Bronchus fibroblast of lung (primary cell): Measurements from ENCODE around the gene HAO2. TPM values are rescaled to one million over a fixed set of nuclear protein-coding genes. Genes with fewer than 3 reads are reported as not detected.

Experiments used
- total RNA-seq: library from RNA; depleted of rRNA; stranded (reverse); fragments of >200 nt; gene quantifications from 2 replicates; pipeline ENCODE4 v1.2.3, GENCODE V29; 2015

HAO2 gene
- not detected in 2 replicates for total RNA-seq

GRCh38 chr1:119368554-119368953 is at the start of gene HAO2:
Gene HAO2 (plus strand): TSS chr1:119368785. CDS start chr1:119381086, 12,301 bp downstream.

DNA sequence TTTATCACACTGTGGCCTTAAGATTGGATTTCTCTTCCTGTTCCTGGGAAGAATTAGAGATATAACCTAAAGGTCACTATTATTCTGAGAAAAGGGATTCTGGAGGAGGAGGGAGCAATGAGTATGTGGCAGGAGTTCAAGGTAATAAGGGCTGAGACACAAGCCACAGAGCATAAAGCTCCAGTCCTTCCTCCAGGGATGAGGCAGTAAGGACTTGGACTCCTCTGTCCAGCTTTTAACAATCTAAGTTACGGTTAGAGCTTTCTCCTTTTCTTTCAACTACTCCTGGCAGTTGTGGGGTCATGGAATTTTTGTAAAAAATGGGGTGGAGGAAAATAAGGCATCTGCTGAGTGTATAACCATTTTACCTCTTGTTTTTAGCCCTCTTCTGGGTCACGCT is 46.4 kb downstream of the HAO2 start, which contains the start of gene HSD3B2:
TSS of gene HSD3B2 (plus strand) at position 201 of the 400 bp plus-strand sequence. CDS start 270 bp downstream, outside the sequence.

Other genes starting within 250 kb of the HAO2 start
- gene WARS2, start 228.1 kb upstream of the HAO2 start, total RNA-seq, result 10.7 and 12.4 TPM in 2 replicates
- not detected in 2 replicates for gene HSD3B2, start 46.4 kb downstream of the HAO2 start, total RNA-seq
- gene HSD3B1, start 138.4 kb downstream of the HAO2 start, total RNA-seq, result not detected in 2 replicates